Fibroblast of lung (primary cell): Measurements from ENCODE around the gene SLIT1. TPM values are rescaled to one million over a fixed set of nuclear protein-coding genes. Genes with fewer than 3 reads are reported as not detected.
A peak's percentile ranks its signal among the peaks of the same experiment; 100 is the strongest.

ENCODE experiments used
- DNase-seq, 2 donors: peaks; one replicate each; pipeline versions ENCODE4 v3.0.0 to v3.0.0-alpha.2; 2010; ENCODE audit warnings: low read depth in 2 of 2
- H2AFZ ChIP-seq: 2 replicates; pipeline ENCODE4 v1.5.1; 2012; ENCODE audit warnings: low read length, control low read depth, inconsistent platforms
- H3K27ac ChIP-seq: 2 replicates; pipeline ENCODE4 v1.5.1; 2011; ENCODE audit warnings: low read length, control low read depth; ENCODE audit not compliant: insufficient read depth
- H3K27me3 ChIP-seq: 2 replicates; pipeline ENCODE4 v1.5.1; 2011; ENCODE audit warnings: mild to moderate bottlenecking, low read length; ENCODE audit not compliant: control insufficient read depth, insufficient read depth
- H3K36me3 ChIP-seq: 2 replicates; pipeline ENCODE4 v1.5.1; 2011; ENCODE audit warnings: low read length; ENCODE audit not compliant: control insufficient read depth, insufficient read depth
- H3K4me1 ChIP-seq: 2 replicates; pipeline ENCODE4 v1.5.1; 2011; ENCODE audit warnings: low read length; ENCODE audit not compliant: control insufficient read depth, insufficient read depth; ENCODE audit errors: extremely low read depth
- H3K4me2 ChIP-seq: 2 replicates; pipeline ENCODE4 v1.5.1; 2011; ENCODE audit warnings: low read length, control low read depth; ENCODE audit not compliant: insufficient read depth; ENCODE audit errors: extremely low read depth
- H3K4me3 ChIP-seq, 4 experiments: fragments of 200-600 bp in 1 of 4; sonication (generic) in 1 of 4; replicated peaks in 1 of 4; 2 replicates each; pipeline ENCODE4 v1.5.1; 2011 to 2016; ENCODE audit warnings: low read length in 4 of 4, low read depth in 3 of 4, mild to moderate bottlenecking in 3 of 4, control low read depth in 2 of 4, inconsistent platforms in 1 of 4, mixed read lengths in 1 of 4; ENCODE audit not compliant: insufficient read depth in 1 of 4; ENCODE audit errors: control extremely low read depth in 1 of 4
- H3K79me2 ChIP-seq: 2 replicates; pipeline ENCODE4 v1.5.1; 2012; ENCODE audit warnings: mild to moderate bottlenecking, low read length, inconsistent platforms; ENCODE audit not compliant: control insufficient read depth, insufficient read depth
- H3K9ac ChIP-seq: 2 replicates; pipeline ENCODE4 v1.5.1; 2011; ENCODE audit warnings: mild to moderate bottlenecking, low read length, control low read depth; ENCODE audit not compliant: insufficient read depth
- H3K9me3 ChIP-seq: 2 replicates; pipeline ENCODE4 v1.5.1; 2012; ENCODE audit warnings: low read depth, low read length; ENCODE audit not compliant: control insufficient read depth, insufficient read depth
- H4K20me1 ChIP-seq: 2 replicates; pipeline ENCODE4 v1.5.1; 2011; ENCODE audit warnings: low read length; ENCODE audit not compliant: control insufficient read depth, insufficient read depth; ENCODE audit errors: extremely low read depth
- CTCF ChIP-seq, 2 donors: IDR thresholded peaks in 1 of 2; conservative IDR thresholded peaks in 1 of 2; 1 replicate in 1 of 2; 2 replicates in 1 of 2; pipeline ENCODE4 v1.5.1; 2011 to 2012; ENCODE audit warnings: low read length in 2 of 2, control low read depth in 1 of 2, inconsistent platforms in 1 of 2, low read depth in 1 of 2, mild to moderate bottlenecking in 1 of 2
- EZH2 ChIP-seq: IDR thresholded peaks from 2 replicates; pipeline ENCODE4 v1.5.1; 2012; ENCODE audit warnings: low read length, control low read depth, mild to moderate bottlenecking; ENCODE audit errors: missing control alignments
- polyA plus RNA-seq, 2 donors: library from polyadenylated mRNA; depleted of rRNA in 1 of 2; stranded (reverse) in 1 of 2; unstranded in 1 of 2; fragments of >200 nt; gene quantifications; 2 replicates each; pipeline ENCODE4 v1.2.1, GENCODE V29; 2011 to 2012; ENCODE audit warnings: missing spikeins in 1 of 2
- total RNA-seq: library from RNA; depleted of rRNA; stranded (reverse); fragments of >200 nt; gene quantifications from 2 replicates; pipeline ENCODE4 v1.2.1, GENCODE V29; 2014

Gene SLIT1
- total and polyA plus RNA-seq, 2 donors (not counting 1 experiment from before 2014, with no cell fraction given): 0.02 to 0.17 TPM

GRCh38 chr10:97199152-97199551 is 13.4 kb upstream of the SLIT1 start:
- Histone ChIP-seq H3K4me1 (no peaks in the 10 kb centered on the region), H3K9ac (no peak overlapping the region)

GRCh38 chr10:97197030-97197500 is 11.3 kb upstream of the SLIT1 start:
- no peak overlapping the region for H3K9ac ChIP-seq
- H3K79me2 ChIP-seq: no peaks in the 10 kb centered on the region
- H3K4me3 ChIP-seq: no peak overlapping the region
- H2AFZ ChIP-seq: no peak overlapping the region
- no peaks in the 10 kb centered on the region for H3K9me3 ChIP-seq
- no peak overlapping the region for H3K27ac ChIP-seq
- DNase-seq: no peak
- H3K36me3 ChIP-seq: no peaks in the 10 kb centered on the region
- H3K27me3 ChIP-seq: peaks cover 12% of the 10 kb centered on the region
- H3K4me1 ChIP-seq: no peaks in the 10 kb centered on the region
- H4K20me1 ChIP-seq: no peaks in the 10 kb centered on the region
- H3K4me2 ChIP-seq: no peak overlapping the region
- TF ChIP-seq CTCF (conservative IDR thresholded peaks at IDR 0.05 in 1 of 2, IDR thresholded peaks at IDR 0.05 in 1 of 2; ENCODE audit: low read depth in 1 of 2, low read length in 2 of 2) (no peak), EZH2 (no peak)

More at GRCh38 chr10:97199152-97199551, 13.4 kb upstream of the SLIT1 start:
- no peak overlapping the region for H3K27ac ChIP-seq
- no peak overlapping the region for H3K4me3 ChIP-seq
- H3K36me3 ChIP-seq: no peaks in the 10 kb centered on the region
- no peak for TF ChIP-seq CTCF (conservative IDR thresholded peaks at IDR 0.05 in 1 of 2, IDR thresholded peaks at IDR 0.05 in 1 of 2; ENCODE audit: low read depth in 1 of 2, low read length in 2 of 2)
- no peak for TF ChIP-seq EZH2
- DNase-seq: no peak
- H3K27me3 ChIP-seq: peaks cover 2% of the 10 kb centered on the region
- no peak overlapping the region for H2AFZ ChIP-seq
- no peaks in the 10 kb centered on the region for H3K9me3 ChIP-seq
- H4K20me1 ChIP-seq: no peaks in the 10 kb centered on the region
- no peaks in the 10 kb centered on the region for H3K79me2 ChIP-seq
- no peak overlapping the region for H3K4me2 ChIP-seq

- DNase-seq: peak; percentile 45 to 58
- Histone ChIP-seq H2AFZ (peak overlapping the region; percentile 56), H3K36me3 (no peaks in the 10 kb centered on the region)
These were observed 10.7 kb upstream of the SLIT1 start for GRCh38 chr10:97196223-97197029.

More at GRCh38 chr10:97196223-97197029, 10.7 kb upstream of the SLIT1 start:
- H3K27ac ChIP-seq: no peak overlapping the region
- peak; percentile 65 to 79 for TF ChIP-seq CTCF (conservative IDR thresholded peaks at IDR 0.05 in 1 of 2, IDR thresholded peaks at IDR 0.05 in 1 of 2; ENCODE audit: low read depth in 1 of 2, low read length in 2 of 2)
- no peak for TF ChIP-seq EZH2
- no peaks in the 10 kb centered on the region for H3K9me3 ChIP-seq
- no peaks in the 10 kb centered on the region for H4K20me1 ChIP-seq
- H3K4me2 ChIP-seq: peak overlapping the region; percentile 80
- H3K4me3 ChIP-seq: peak overlapping the region; percentile 48 to 65 (median 59)
- peaks cover 16% of the 10 kb centered on the region for H3K27me3 ChIP-seq
- H3K9ac ChIP-seq: no peak overlapping the region
- no peaks in the 10 kb centered on the region for H3K79me2 ChIP-seq
- no peaks in the 10 kb centered on the region for H3K4me1 ChIP-seq
